ENCODE results near the gene SLCO4C1. TPM values are rescaled to one million over a fixed set of nuclear protein-coding genes. Genes with fewer than 3 reads are reported as not detected.

The SLCO4C1 gene
- total and polyA plus RNA-seq, 9 of the 15 experiments (the other 6 are each of a cell fraction or from before 2014, with no cell fraction given): 0.04 to 1.1 (median 0.13) TPM; not detected in 1

DNA sequence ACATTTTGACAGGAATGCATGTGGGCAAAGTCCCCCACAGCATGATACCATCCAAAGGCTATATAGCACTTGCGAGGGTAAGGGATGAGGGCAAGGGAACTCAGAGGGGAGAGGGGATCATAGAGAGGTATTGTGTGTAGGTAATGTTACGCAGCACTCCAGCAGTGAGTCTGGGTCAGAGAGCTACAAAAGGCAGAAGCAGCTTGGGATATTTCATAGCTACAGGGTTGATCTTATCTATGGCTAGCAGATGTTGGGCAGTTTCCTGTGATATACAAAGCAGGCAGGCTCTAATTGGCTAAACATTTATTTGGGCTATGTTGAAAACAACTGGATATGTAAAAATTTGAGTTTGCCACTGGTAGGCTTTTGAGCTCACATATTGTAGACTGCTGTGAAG is 17.8 kb upstream of the SLCO4C1 start:
- ATAC-seq (no peak), FAIRE-seq (no peak), DNase-seq (ENCODE audit: extremely low read depth in 1 of 4, low spot score in 3 of 4) (no peak)
- TF ChIP-seq KDM2B (CRISPR knock-in tag; IDR thresholded peaks at IDR 0.05) (no peak), ZNF561 (CRISPR knock-in tag; conservative IDR thresholded peaks at IDR 0.05) (no peak), BRD9 (IDR thresholded peaks at IDR 0.05; ENCODE audit: low read depth, partially characterized antibody) (no peak), L3MBTL2 (IDR thresholded peaks at IDR 0.05) (no peak), JUNB (CRISPR knock-in tag; conservative IDR thresholded peaks at IDR 0.05) (no peak), SMARCE1 (IDR thresholded peaks at IDR 0.05) (no peak), RBM17 (IDR thresholded peaks at IDR 0.05; ENCODE audit: borderline replicate concordance, low read depth, low read length) (no peak), PHF21A (IDR thresholded peaks at IDR 0.05; ENCODE audit: borderline replicate concordance, low read depth) (no peak), DACH1 (IDR thresholded peaks at IDR 0.05; ENCODE audit: partially characterized antibody) (no peak), ZNF707 (CRISPR knock-in tag; conservative IDR thresholded peaks at IDR 0.05) (no peak), CHD4 (IDR thresholded peaks at IDR 0.05; ENCODE audit: insufficient read depth, insufficient replicate concordance, low read depth, low read length, poor library complexity, severe bottlenecking) (no peak)
- TF ChIP-seq, protein P1, sequence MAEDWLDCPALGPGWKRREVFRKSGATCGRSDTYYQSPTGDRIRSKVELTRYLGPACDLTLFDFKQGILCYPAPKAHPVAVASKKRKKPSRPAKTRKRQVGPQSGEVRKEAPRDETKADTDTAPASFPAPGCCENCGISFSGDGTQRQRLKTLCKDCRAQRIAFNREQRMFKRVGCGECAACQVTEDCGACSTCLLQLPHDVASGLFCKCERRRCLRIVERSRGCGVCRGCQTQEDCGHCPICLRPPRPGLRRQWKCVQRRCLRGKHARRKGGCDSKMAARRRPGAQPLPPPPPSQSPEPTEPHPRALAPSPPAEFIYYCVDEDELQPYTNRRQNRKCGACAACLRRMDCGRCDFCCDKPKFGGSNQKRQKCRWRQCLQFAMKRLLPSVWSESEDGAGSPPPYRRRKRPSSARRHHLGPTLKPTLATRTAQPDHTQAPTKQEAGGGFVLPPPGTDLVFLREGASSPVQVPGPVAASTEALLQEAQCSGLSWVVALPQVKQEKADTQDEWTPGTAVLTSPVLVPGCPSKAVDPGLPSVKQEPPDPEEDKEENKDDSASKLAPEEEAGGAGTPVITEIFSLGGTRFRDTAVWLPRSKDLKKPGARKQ (CRISPR knock-in tag; IDR thresholded peaks at IDR 0.05): no peak
- TF ChIP-seq, protein P2, sequence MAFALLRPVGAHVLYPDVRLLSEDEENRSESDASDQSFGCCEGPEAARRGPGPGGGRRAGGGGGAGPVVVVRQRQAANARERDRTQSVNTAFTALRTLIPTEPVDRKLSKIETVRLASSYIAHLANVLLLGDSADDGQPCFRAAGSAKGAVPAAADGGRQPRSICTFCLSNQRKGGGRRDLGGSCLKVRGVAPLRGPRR (CRISPR knock-in tag; IDR thresholded peaks at IDR 0.05): no peak
- TF ChIP-seq, protein P3, sequence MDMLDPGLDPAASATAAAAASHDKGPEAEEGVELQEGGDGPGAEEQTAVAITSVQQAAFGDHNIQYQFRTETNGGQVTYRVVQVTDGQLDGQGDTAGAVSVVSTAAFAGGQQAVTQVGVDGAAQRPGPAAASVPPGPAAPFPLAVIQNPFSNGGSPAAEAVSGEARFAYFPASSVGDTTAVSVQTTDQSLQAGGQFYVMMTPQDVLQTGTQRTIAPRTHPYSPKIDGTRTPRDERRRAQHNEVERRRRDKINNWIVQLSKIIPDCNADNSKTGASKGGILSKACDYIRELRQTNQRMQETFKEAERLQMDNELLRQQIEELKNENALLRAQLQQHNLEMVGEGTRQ (CRISPR knock-in tag; IDR thresholded peaks at IDR 0.05): no peak
- TF ChIP-seq, protein P4, sequence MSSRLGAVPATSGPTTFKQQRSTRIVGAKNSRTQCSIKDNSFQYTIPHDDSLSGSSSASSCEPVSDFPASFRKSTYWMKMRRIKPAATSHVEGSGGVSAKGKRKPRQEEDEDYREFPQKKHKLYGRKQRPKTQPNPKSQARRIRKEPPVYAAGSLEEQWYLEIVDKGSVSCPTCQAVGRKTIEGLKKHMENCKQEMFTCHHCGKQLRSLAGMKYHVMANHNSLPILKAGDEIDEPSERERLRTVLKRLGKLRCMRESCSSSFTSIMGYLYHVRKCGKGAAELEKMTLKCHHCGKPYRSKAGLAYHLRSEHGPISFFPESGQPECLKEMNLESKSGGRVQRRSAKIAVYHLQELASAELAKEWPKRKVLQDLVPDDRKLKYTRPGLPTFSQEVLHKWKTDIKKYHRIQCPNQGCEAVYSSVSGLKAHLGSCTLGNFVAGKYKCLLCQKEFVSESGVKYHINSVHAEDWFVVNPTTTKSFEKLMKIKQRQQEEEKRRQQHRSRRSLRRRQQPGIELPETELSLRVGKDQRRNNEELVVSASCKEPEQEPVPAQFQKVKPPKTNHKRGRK (tag; IDR thresholded peaks at IDR 0.05): no peak
- Histone ChIP-seq H3K9me1 (ENCODE audit: control insufficient read depth, insufficient read depth, low read length) (no peaks in the 10 kb centered on the region), H3K9me3 (replicated peaks; ENCODE audit: control insufficient read depth, insufficient read depth, low read depth, low read length) (no peaks in the 10 kb centered on the region), H3K9ac (ENCODE audit: insufficient read depth in 1 of 2, low read depth in 2 of 2, low read length in 2 of 2) (no peak overlapping the region), H3K36me3 (ENCODE audit: control insufficient read depth, insufficient read depth, low read length) (no peaks in the 10 kb centered on the region), H2AFZ (ENCODE audit: low read depth, low read length) (no peak overlapping the region), H4K20me1 (replicated peaks; ENCODE audit: control insufficient read depth, insufficient read depth, low read length) (no peaks in the 10 kb centered on the region), H3K27me3 (ENCODE audit: control insufficient read depth in 2 of 2, insufficient read depth in 2 of 2, low read length in 2 of 2) (no peaks in the 10 kb centered on the region), H3K4me2 (ENCODE audit: insufficient read depth, low read length) (no peak overlapping the region), H3K79me2 (ENCODE audit: control insufficient read depth, insufficient read depth, low read length) (no peaks in the 10 kb centered on the region), H3K27ac (ENCODE audit: extremely low read depth, low read depth, low read length) (no peak overlapping the region), H3K4me3 (no peak overlapping the region), H3K4me1 (replicated peaks in 1 of 2; ENCODE audit: control insufficient read depth in 2 of 2, insufficient read depth in 2 of 2, low read length in 2 of 2) (no peaks in the 10 kb centered on the region)
- ChIA-PET POLR2A (no interaction called here), CTCF (ENCODE audit: low intra/inter-chr PET ratio) (no interaction called here)
- in situ Hi-C loops (cut with MboI): no loop called here
- 6% methylated on average over 2 of the region's 2 CpGs for WGBS (ENCODE audit: insufficient coverage, low coverage, missing lambda C conversion rate)
- intact Hi-C loops (cut with micrococcal nuclease): no loop called here
- BruUV-seq (replicated peaks): no TSS peak

All from K562 (cell line).